ENCODE measurements around the gene IGSF22.

DNA sequence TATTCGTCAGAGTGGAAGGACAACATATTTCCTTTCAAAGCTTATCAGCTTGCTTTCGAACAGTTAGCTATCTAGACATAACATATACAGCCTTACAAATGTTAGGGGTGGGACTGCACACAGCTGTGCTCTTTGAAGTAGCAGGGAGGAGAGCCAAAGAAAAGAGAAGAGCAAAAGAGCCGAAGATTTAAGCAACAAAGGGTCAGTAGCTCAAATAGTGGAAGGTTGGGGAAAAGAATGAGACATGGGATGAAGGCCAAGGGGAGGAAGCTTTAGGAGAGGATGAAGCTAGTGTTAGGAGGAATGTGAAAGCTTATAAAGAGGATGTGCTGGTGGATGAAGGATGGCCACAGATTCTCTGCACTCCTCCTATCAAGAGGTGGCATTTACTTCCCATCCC lies 31.8 kb upstream of the IGSF22 start:
- TF ChIP-seq, protein P1, sequence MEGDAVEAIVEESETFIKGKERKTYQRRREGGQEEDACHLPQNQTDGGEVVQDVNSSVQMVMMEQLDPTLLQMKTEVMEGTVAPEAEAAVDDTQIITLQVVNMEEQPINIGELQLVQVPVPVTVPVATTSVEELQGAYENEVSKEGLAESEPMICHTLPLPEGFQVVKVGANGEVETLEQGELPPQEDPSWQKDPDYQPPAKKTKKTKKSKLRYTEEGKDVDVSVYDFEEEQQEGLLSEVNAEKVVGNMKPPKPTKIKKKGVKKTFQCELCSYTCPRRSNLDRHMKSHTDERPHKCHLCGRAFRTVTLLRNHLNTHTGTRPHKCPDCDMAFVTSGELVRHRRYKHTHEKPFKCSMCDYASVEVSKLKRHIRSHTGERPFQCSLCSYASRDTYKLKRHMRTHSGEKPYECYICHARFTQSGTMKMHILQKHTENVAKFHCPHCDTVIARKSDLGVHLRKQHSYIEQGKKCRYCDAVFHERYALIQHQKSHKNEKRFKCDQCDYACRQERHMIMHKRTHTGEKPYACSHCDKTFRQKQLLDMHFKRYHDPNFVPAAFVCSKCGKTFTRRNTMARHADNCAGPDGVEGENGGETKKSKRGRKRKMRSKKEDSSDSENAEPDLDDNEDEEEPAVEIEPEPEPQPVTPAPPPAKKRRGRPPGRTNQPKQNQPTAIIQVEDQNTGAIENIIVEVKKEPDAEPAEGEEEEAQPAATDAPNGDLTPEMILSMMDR (IDR thresholded peaks at IDR 0.05): no peak
- TF ChIP-seq EP300 (IDR thresholded peaks at IDR 0.05): no peak

Measured in upper lobe of left lung (tissue), 4 donors.